Brain microvascular endothelial cell (primary cell): ENCODE results near the gene ARL4A.
A peak's percentile ranks its signal among the peaks of the same experiment; 100 is the strongest.

ENCODE experiments used
- DNase-seq: peaks from one replicate; pipeline ENCODE4 v3.0.0-alpha.2; 2020
- H3K27ac ChIP-seq: fragments of 250-450 bp; sonication (Bioruptor Pico); 2 replicates; pipeline ENCODE4 v1.5.1; 2020; ENCODE audit warnings: mild to moderate bottlenecking, moderate library complexity
- H3K27me3 ChIP-seq: fragments of 250-450 bp; sonication (Bioruptor Pico); replicated peaks from 2 replicates; pipeline ENCODE4 v1.5.1; 2020; ENCODE audit warnings: mild to moderate bottlenecking
- H3K36me3 ChIP-seq: fragments of 250-450 bp; sonication (Bioruptor Pico); replicated peaks from 2 replicates; pipeline ENCODE4 v1.5.1; 2020; ENCODE audit warnings: mild to moderate bottlenecking
- H3K4me3 ChIP-seq: 2 replicates; pipeline ENCODE4 v1.5.1; 2011; ENCODE audit warnings: low read depth, mild to moderate bottlenecking, control low read depth, low read length, moderate library complexity
- in situ Hi-C: cut with HindIII; loops from 2 replicates; pipeline ENCODE4 v1.10.0; 2017; ENCODE audit warnings: low sequenced_read_pairs, low pct_ligation_motif_present
- TF ChIP-seq, protein P1 (sequence below): IDR thresholded peaks from 2 replicates; pipeline ENCODE4 v1.5.1; 2011; ENCODE audit warnings: low read depth, mild to moderate bottlenecking, moderate library complexity, low read length, control low read depth, inconsistent platforms; ENCODE audit errors: missing control alignments

Gene ARL4A, protein sequence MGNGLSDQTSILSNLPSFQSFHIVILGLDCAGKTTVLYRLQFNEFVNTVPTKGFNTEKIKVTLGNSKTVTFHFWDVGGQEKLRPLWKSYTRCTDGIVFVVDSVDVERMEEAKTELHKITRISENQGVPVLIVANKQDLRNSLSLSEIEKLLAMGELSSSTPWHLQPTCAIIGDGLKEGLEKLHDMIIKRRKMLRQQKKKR

DNA sequence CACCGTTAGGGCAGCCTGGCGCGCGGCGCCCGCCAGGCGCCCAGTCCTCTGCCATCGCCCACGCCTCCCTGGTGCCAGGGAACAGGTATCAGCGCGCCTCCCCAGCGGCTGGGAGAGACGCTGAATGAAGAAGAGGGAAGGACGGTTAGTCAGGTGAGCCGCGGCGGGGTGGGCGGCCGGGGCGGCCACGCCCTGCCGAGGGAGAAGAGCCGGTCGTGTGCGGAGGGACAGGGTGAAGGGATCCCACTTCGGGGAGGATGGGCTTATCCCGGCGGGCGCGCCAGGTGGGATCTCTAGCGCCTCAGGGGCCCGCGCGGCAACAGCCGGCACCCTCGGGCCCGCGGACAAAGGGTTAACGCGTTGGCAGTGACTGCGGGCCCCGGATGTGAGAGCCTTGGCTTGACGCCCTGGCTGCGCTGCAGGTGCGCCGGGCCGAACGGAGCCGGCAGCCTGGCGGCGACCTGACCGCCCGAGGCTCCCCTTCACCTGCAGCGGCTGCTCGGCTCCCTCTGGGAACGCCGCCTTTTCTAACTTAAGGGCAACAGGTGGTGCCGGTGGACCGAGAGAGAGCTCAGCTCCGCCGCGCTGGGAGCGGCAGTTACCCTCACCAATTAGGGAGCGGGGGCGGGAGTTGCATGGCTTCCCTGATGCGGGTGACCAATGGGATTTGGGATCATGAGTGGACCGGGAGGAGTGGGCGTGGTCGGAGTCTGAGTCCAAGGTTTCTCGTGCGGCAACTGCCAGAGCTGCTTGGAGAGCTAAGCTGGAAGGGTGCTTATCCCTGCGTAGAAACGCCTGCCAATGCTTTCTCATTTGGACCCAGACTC lies at the start of gene ARL4A:
ARL4A (plus strand) TSS at position 743 of the 827 bp plus-strand sequence. CDS start 622 bp downstream, outside the sequence.
- in situ Hi-C loops: no loop called here
- Histone ChIP-seq H3K27me3 (no peaks in the 10 kb centered on the region), H3K4me3 (peak within 1 kb of the TSS; percentile 80), H3K36me3 (no peaks in the 10 kb centered on the region), H3K27ac (peak within 1 kb of the TSS; percentile 80)
- peak; percentile 99 for DNase-seq
- TF ChIP-seq, protein P1, sequence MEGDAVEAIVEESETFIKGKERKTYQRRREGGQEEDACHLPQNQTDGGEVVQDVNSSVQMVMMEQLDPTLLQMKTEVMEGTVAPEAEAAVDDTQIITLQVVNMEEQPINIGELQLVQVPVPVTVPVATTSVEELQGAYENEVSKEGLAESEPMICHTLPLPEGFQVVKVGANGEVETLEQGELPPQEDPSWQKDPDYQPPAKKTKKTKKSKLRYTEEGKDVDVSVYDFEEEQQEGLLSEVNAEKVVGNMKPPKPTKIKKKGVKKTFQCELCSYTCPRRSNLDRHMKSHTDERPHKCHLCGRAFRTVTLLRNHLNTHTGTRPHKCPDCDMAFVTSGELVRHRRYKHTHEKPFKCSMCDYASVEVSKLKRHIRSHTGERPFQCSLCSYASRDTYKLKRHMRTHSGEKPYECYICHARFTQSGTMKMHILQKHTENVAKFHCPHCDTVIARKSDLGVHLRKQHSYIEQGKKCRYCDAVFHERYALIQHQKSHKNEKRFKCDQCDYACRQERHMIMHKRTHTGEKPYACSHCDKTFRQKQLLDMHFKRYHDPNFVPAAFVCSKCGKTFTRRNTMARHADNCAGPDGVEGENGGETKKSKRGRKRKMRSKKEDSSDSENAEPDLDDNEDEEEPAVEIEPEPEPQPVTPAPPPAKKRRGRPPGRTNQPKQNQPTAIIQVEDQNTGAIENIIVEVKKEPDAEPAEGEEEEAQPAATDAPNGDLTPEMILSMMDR: peak; percentile 52

DNA sequence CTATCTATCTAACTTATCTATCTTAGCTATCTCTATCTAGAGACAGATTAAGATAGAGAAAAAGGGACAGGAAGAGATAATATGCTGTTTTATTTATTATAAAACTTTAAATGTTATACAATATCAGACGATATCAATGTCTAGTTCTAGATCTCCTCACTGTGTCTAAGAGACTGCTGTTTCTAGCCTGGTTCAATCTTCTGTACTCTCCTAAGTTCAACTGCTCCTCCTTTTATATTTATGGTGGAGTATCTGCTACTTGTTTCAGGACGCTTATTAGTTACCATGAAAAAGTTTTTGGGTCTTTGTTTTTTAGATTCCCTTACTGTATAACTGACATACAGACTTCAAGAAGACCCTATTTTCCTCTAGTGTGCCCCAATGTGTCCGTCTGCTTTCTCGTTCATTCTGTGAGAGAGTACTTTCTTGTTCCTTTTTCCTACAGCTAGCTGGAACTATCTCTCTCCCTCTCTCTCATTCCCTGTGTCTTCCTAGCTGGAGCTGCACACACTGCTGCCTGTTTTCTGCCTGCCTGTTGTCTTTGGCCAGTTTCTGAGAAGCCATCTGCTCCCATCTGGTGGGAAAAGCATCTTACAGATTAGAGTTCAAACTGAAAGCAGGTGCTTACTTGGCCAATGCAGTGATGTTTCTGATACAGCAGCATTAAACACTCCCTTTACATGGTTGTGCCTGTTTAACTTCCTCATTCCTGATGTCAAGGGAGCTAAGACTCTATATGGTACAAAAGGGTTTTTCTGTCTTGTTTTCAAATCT lies 49.4 kb upstream of the ARL4A start:
- in situ Hi-C loops: no loop called here
- TF ChIP-seq, protein P1: no peak

GRCh38 chr7:12638851-12639456 lies 48.5 kb upstream of the ARL4A start:
- TF ChIP-seq, protein P1: peak; percentile 36
- H3K27me3 ChIP-seq: no peaks in the 10 kb centered on the region
- in situ Hi-C loops: no loop called here
- no peak overlapping the region for H3K4me3 ChIP-seq
- no peak overlapping the region for H3K27ac ChIP-seq
- DNase-seq: no peak
- no peaks in the 10 kb centered on the region for H3K36me3 ChIP-seq

More for the DNA sequence above, 49.4 kb upstream of the ARL4A start:
- Histone ChIP-seq H3K27ac (no peak overlapping the region), H3K36me3 (no peaks in the 10 kb centered on the region), H3K4me3 (no peak overlapping the region), H3K27me3 (no peaks in the 10 kb centered on the region)
- DNase-seq: no peak

DNA sequence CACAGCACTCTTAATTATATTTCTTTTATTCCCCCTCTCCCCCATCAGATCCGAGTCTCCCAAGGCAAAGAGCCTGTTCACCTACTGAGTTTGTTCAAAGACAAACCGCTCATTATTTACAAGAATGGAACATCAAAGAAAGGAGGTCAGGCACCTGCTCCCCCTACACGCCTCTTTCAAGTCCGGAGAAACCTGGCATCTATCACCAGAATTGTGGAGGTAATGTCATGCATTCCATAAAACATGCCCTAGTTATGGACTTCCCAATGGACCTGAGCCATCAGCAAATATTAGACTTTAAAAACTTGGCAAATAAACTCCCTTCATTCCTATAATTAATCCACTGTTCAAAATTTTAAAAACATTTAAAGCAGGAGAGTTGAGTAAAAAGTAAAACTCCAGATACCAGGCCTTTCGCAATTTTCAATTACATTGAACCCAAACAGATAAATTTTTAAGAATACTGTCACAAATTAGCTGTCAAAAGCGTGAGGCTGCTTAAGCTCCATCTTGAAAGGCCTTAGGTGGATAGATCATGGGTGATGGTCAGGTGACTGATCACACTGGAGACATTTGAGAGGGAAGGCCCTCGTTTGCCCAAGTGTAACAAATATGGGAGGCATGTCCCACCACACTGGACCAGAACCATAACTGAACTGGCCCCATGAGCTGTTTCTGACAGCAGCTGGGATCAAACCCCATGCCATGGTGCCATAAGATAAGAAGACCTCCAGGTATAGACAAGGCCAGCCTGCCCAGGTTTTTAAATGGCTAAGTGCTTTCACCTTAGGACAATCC lies 46.9 kb upstream of the ARL4A start:
- TF ChIP-seq, protein P1: no peak
- in situ Hi-C loops: no loop called here

GRCh38 chr7:12641196-12641595 lies 46.2 kb upstream of the ARL4A start:
- DNase-seq: no peak
- Histone ChIP-seq H3K27me3 (no peaks in the 10 kb centered on the region), H3K4me3 (no peak overlapping the region), H3K36me3 (no peaks in the 10 kb centered on the region), H3K27ac (no peak overlapping the region)
- TF ChIP-seq, protein P1: no peak
- in situ Hi-C loops: no loop called here

More for the DNA sequence above, 46.9 kb upstream of the ARL4A start:
- Histone ChIP-seq H3K36me3 (no peaks in the 10 kb centered on the region), H3K27me3 (no peaks in the 10 kb centered on the region), H3K27ac (no peak overlapping the region), H3K4me3 (no peak overlapping the region)
- no peak for DNase-seq
